Lung (tissue), 12 donors: ENCODE data around the gene CAMK2G. TPM values are rescaled to one million over a fixed set of nuclear protein-coding genes. Genes with fewer than 3 reads are reported as not detected.

ENCODE experiments used
- ATAC-seq: fragments of 200-7000 bp; cut with Tn5 transposase; one replicate; pipeline ENCODE4 v1.9.1; 2020; ENCODE audit warnings: moderate number of reproducible peaks; ENCODE audit not compliant: insufficient read depth, low FRiP score
- DNase-seq, 3 donors: peaks; one replicate each; pipeline ENCODE4 v3.0.0-alpha.2; 2013 to 2017
- H3K27ac ChIP-seq, 2 donors: one replicate each; pipeline ENCODE4 v1.5.1; 2013; ENCODE audit warnings: mild to moderate bottlenecking in 2 of 2, moderate library complexity in 2 of 2, control low read depth in 1 of 2, inconsistent platforms in 1 of 2, low read depth in 1 of 2, low read length in 1 of 2
- H3K27me3 ChIP-seq, 3 donors: one replicate each; pipeline ENCODE4 v1.5.1; 2013; ENCODE audit warnings: low read length in 2 of 3; ENCODE audit not compliant: control insufficient read depth in 3 of 3, insufficient read depth in 3 of 3
- H3K36me3 ChIP-seq, 4 donors: one replicate each; pipeline ENCODE4 v1.5.1; 2013; ENCODE audit warnings: low read length in 4 of 4, mild to moderate bottlenecking in 1 of 4, moderate library complexity in 1 of 4; ENCODE audit not compliant: control insufficient read depth in 4 of 4, insufficient read depth in 4 of 4
- H3K4me1 ChIP-seq, 5 donors: one replicate each; pipeline ENCODE4 v1.5.1; 2013; ENCODE audit warnings: low read length in 5 of 5, mild to moderate bottlenecking in 2 of 5, moderate library complexity in 1 of 5; ENCODE audit not compliant: control insufficient read depth in 5 of 5, insufficient read depth in 5 of 5
- H3K4me3 ChIP-seq: one replicate; pipeline ENCODE4 v1.5.1; 2013; ENCODE audit warnings: mild to moderate bottlenecking, control low read depth, moderate library complexity
- H3K9ac ChIP-seq, 2 donors: one replicate each; pipeline ENCODE4 v1.5.1; 2013; ENCODE audit warnings: low read length in 2 of 2, control low read depth in 1 of 2; ENCODE audit not compliant: insufficient read depth in 1 of 2
- H3K9me3 ChIP-seq, 4 donors: one replicate each; pipeline ENCODE4 v1.5.1; 2013; ENCODE audit warnings: low read length in 3 of 4, mild to moderate bottlenecking in 1 of 4, moderate library complexity in 1 of 4; ENCODE audit not compliant: control insufficient read depth in 4 of 4, insufficient read depth in 3 of 4
- WGBS, 2 donors: extraction: QIAGEN DNeasy Blood & Tissue Kit; methylation state at CpG; one replicate each; pipeline ENCODE4 v1.1.7; 2013; 5-methylcytosine and 5-hydroxymethylcytosine counted together
- polyA plus RNA-seq, 2 donors: library from polyadenylated mRNA; stranded (reverse); fragments of 200-250 nt; gene quantifications; one replicate each; pipeline ENCODE4 v1.2.1, GENCODE V29; 2013
- total RNA-seq, 2 donors: library from RNA; depleted of rRNA in 1 of 2; stranded (reverse); fragments of >200 nt in 1 of 2; gene quantifications; one replicate each; pipeline ENCODE4 v1.2.1, GENCODE V29; 2014 to 2021
- TF ChIP-seq, protein P1 (sequence below): IDR thresholded peaks from 2 replicates; pipeline ENCODE4 v1.5.1; 2012; ENCODE audit warnings: mild to moderate bottlenecking; ENCODE audit errors: control extremely low read depth, extremely low read depth
- donor health status: control.
- donor health status: control.
- donor health status: Bipolar disorder and iron deficiency.
- donor health status: healthy.
- donor health status: DM: yes; HTN: yes; CAD: no.

CAMK2G gene
- total and polyA plus RNA-seq, 4 donors, result 15.8 to 41.1 (median 29.0) TPM

DNA sequence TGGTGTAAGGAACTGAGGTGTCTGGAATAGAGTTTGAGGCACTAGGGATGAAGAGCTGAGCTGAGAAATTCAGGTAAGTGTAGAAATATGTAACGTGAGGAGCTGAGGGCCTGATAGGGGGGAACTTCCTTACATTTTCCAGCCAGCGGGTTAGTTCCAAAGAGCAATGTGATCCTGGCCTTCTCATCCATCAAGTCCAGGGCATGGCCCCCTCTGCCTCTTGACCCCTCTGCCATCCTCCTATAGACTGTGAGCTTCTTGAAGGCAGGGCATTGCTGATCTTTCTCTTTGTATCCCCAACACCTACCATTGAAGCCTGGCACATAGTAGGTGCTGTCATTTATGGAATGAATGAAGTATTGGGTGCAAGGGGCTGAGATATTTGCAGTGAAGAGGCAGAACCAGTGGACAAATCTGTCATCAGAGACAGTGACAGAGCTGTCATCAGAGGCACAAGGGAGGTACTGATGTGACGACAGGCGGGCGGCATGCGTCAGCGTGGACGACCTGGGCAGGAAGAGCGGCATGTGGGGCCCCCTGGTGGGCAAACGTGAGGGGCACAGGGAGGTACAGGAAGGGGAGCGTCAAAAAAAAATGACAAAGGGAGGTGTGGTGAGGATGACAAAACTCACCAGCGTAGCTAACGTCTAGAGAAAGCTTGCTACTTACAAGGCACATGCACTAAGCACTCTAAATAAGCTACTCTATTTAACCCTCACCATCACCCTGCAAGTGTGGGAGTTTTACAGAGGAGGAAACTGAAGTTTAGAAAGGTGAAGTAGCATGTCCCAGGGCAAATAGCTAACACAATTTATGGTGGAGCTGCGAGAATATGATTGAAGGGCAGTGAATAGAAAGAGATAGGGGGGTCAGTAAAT, 5.2 kb upstream of the CAMK2G start:
- Histone ChIP-seq H3K9ac (no peak overlapping the region), H3K27me3 (no peaks in the 10 kb centered on the region), H3K4me1 (peaks cover 0 to 7% (median 3%) of the 10 kb centered on the region in 5 donors), H3K27ac (no peak overlapping the region), H3K4me3 (no peak overlapping the region), H3K36me3 (no peaks in the 10 kb centered on the region), H3K9me3 (no peaks in the 10 kb centered on the region)
- TF ChIP-seq, protein P1, sequence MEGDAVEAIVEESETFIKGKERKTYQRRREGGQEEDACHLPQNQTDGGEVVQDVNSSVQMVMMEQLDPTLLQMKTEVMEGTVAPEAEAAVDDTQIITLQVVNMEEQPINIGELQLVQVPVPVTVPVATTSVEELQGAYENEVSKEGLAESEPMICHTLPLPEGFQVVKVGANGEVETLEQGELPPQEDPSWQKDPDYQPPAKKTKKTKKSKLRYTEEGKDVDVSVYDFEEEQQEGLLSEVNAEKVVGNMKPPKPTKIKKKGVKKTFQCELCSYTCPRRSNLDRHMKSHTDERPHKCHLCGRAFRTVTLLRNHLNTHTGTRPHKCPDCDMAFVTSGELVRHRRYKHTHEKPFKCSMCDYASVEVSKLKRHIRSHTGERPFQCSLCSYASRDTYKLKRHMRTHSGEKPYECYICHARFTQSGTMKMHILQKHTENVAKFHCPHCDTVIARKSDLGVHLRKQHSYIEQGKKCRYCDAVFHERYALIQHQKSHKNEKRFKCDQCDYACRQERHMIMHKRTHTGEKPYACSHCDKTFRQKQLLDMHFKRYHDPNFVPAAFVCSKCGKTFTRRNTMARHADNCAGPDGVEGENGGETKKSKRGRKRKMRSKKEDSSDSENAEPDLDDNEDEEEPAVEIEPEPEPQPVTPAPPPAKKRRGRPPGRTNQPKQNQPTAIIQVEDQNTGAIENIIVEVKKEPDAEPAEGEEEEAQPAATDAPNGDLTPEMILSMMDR, result peak; percentile 95
- ATAC-seq (peak; percentile 90), DNase-seq (peak; percentile 76 to 81 (median 81))
- WGBS, 2 donors, result 13 to 14% methylated on average over 14 of the region's 14 CpGs

DNA sequence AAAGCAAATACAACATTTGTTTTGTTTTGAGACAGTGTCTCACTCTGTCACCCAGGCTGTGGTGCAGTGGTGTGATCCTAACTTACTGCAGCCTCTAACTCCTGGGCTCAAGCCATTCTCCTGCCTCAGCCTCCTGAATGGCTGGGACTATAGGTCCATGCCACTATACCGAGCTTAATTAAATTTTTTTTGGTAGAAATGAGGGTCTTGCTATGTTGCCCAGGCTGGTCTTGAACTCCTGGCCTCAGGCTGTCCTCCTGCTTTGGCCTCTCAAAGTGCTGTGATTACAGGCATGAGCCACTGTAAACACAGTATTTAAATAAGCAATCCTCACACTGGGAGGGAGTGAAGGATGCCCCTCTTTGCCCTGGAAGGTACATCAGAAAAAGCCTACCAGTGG, 4.0 kb upstream of the CAMK2G start:
- Histone ChIP-seq H3K27me3 (no peaks in the 10 kb centered on the region), H3K9ac (no peak overlapping the region), H3K4me1 (peaks cover 0 to 7% (median 4%) of the 10 kb centered on the region in 5 donors), H3K9me3 (no peaks in the 10 kb centered on the region), H3K27ac (no peak overlapping the region), H3K36me3 (no peaks in the 10 kb centered on the region), H3K4me3 (no peak overlapping the region)
- TF ChIP-seq, protein P1, result no peak
- 93 to 100% methylated on average over 1 of the region's 1 CpG for WGBS, 2 donors
- ATAC-seq (no peak), DNase-seq (no peak)

DNA sequence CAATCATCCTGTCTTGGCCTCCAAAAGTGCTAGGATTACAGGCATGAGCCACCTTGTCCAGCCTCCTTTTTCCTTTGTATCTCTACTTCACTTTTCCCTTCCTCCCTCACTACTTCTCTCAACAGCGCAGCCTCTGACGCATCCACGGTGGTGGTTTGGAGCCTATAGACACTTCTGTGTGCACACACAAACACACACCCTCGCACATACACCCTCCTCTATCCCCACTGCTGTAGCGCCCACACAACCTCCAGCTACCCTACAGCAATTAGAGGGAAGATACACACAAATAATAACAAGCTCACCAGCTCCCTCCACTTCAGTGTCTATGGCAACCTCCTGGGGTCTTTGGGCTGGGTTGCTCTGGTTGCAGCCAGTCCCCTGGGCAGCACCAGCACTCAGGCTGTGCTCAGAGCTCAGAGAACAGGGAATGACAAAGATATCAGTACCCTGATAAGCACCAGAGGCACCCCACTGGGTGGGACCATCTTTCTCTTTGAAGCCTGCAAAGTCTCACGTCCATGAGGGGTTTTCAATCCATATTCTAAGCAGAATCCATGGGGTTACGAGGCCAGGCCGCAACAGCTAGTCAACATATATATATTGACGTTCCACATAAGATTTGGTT, 3.3 kb upstream of the CAMK2G start:
- Histone ChIP-seq H3K27ac (no peak overlapping the region), H3K9ac (no peak overlapping the region)
- WGBS, 2 donors, result 87 to 95% methylated on average over 9 of the region's 9 CpGs

More for the DNA sequence above, 3.3 kb upstream of the CAMK2G start:
- Histone ChIP-seq H3K36me3 (no peaks in the 10 kb centered on the region), H3K4me3 (no peak overlapping the region), H3K27me3 (no peaks in the 10 kb centered on the region), H3K9me3 (no peaks in the 10 kb centered on the region), H3K4me1 (peaks cover 0 to 8% (median 5%) of the 10 kb centered on the region in 5 donors)
- ATAC-seq (no peak), DNase-seq (no peak)
- TF ChIP-seq, protein P1, result no peak
